Esophagus muscularis mucosa (tissue), 3 donors: ENCODE data around the gene CAMK1D.

ENCODE experiments used
- CTCF ChIP-seq, 3 experiments: fragments of 200-600 bp in 2 of 3; fragments of 450-650 bp in 1 of 3; sonication (generic) in 2 of 3; IDR thresholded peaks; one replicate each; pipeline ENCODE4 v1.5.1; 2017 to 2019; ENCODE audit warnings: antibody characterized with exemption in 3 of 3, mild to moderate bottlenecking in 2 of 3, moderate library complexity in 1 of 3
- POLR2AphosphoS5 ChIP-seq, 2 donors: sonication (generic); formaldehyde crosslinking; IDR thresholded peaks; one replicate each; pipeline ENCODE4 v1.6.1; 2017; ENCODE audit warnings: antibody characterized with exemption in 2 of 2

GRCh38 chr10:12382956-12383531 is 33.7 kb downstream of the CAMK1D start:
- TF ChIP-seq POLR2AphosphoS5 (IDR thresholded peaks at IDR 0.05) (no peak), CTCF (IDR thresholded peaks at IDR 0.05) (no peak)
